Measurements from ENCODE around the gene EIF4H.

Gene EIF4H

DNA sequence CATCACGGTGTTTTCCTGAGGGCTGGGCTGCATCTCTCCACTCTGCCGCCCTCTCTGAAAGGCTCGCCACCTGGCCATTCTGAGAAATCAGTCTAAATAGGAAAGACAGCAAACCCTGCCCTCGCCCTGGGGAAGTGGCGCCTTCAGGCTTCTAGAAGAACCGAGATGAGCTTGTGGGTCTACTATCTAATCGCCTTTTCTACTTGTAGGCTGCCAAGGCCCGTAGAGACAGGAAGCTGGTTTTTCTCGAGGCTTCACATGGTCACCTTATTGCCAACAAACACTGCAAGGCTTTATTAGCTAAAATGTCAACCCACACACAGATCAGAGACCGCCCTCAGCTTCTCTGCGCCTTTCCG is 57.1 kb downstream of the EIF4H start:
- H3K27ac ChIP-seq: no peak overlapping the region
- TF ChIP-seq, protein P1, sequence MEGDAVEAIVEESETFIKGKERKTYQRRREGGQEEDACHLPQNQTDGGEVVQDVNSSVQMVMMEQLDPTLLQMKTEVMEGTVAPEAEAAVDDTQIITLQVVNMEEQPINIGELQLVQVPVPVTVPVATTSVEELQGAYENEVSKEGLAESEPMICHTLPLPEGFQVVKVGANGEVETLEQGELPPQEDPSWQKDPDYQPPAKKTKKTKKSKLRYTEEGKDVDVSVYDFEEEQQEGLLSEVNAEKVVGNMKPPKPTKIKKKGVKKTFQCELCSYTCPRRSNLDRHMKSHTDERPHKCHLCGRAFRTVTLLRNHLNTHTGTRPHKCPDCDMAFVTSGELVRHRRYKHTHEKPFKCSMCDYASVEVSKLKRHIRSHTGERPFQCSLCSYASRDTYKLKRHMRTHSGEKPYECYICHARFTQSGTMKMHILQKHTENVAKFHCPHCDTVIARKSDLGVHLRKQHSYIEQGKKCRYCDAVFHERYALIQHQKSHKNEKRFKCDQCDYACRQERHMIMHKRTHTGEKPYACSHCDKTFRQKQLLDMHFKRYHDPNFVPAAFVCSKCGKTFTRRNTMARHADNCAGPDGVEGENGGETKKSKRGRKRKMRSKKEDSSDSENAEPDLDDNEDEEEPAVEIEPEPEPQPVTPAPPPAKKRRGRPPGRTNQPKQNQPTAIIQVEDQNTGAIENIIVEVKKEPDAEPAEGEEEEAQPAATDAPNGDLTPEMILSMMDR (conservative IDR thresholded peaks at IDR 0.05): no peak

DNA sequence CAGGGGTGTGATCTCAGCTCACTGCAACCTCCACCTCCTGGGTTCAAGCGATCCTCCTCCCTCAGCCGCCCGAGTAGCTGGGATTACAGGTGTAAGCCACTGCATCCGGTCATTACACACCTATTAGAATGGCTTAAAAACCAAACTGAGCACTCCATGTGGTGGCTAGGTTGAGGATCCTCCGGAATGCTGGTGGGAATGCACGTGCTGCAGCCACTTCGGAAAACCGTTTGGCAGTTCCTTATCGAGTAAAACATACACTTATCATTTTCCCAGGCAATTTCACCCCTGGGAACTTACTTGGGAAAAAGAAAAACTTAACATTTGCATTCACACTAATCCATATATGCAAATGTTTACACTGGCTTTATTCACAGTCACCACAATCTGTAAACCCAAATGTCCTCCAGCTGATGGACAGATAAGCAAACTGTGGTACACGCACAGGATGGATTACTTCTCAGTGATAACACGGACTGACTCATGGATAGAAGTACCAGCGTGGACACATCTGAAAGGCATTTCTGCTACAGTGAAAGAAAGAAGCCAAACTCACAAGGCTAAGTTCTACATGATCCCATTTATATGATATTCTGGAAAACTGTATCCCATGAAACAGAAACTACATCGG is 59.6 kb downstream of the EIF4H start:
- TF ChIP-seq, protein P1 (conservative IDR thresholded peaks at IDR 0.05): no peak
- 0 out of 2 replicates have a peak overlapping the region, but pooled peaks have one; percentile 5 for H3K27ac ChIP-seq

DNA sequence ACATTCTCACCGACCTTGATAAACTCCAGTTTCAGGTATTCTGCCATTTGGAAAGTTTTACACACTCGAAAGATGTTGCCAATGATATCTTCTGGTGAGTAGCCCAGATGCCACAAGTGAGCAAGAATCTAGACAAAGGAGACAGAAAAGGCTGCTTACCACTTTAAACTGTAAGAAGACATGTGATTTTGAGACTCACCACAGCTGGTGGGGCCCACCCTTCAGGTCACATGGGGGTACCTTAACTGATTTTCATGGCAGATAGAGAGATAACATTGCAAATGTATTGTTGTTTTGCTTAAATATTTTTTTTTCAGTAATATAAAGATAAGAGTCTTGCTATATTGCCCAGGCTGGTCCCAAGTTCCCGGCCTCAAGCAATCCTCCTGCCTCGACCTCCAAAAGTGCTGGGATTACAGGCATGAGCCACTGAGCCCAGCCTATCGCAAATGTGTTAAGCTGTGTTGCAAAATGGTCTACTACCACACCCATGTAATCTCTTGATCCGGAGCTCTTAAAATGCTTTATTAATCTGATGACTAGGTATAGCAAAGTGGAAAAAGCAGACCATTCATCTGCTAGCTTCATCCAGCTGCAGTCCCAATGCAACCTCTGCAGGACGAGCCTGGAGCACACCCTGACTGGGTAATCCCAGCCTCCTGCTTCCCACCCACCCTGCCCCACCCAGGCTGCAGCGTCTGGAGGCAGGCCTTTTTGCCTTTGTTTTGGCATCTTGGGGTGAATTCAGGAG is 61.5 kb downstream of the EIF4H start:
- TF ChIP-seq, protein P1 (conservative IDR thresholded peaks at IDR 0.05): no peak
- H3K27ac ChIP-seq: no peak overlapping the region

DNA sequence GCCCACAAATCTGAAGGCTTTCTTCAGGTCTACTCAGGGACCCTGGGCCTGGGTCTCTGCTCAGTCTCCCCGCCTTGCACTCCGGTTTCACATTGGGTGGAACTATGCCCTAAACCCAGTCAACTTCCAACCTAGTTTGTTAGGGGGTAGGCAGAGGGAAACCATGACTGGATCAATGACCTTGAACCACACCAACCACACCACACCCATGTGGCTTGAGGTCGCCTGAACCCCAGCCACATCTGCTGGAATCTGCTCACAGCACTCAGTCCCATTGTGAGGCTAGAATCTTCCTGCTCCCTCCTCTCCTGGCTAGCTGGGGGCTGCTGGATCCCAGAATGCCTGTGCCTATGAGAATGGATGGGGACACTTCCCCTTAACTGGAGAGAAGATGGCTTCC is 62.1 kb downstream of the EIF4H start:
- no peak overlapping the region for H3K27ac ChIP-seq
- TF ChIP-seq, protein P1 (conservative IDR thresholded peaks at IDR 0.05): no peak

DNA sequence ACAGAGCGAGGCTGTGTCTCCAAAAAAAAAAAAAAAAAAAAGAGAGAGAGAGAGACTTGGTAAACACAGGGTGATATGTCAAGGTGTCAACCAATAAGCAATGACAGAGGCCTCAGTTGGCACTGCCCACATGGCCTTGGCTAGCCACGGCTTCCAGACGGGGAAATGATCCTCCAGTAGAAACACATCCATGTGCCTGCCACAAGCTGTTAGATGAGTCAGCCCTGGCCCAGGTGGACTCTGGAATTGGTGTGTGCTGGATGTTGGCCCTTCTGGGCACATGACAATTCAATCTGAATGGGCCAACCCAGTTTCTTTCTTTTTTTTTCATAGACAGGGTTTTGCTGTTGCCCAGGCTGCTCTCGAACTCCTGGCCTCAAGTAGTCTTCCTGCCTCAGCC is 66.3 kb downstream of the EIF4H start:
- no peak overlapping the region for H3K27ac ChIP-seq
- TF ChIP-seq, protein P1 (conservative IDR thresholded peaks at IDR 0.05): no peak

DNA sequence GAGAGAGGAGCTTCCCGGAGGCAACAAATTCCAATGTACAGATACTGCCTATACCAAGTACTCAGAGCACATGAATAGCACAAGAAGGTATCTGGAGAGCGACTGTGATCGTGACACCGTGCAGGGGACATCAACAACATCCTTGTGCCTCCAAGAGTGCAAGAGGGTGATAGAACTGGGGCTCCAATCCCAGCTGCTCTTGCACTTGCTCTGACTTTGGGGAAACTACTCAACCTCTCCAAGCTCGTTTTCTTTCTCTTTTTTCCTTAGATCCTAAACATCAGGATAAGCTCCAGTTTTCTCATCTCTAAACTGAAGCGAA is 67.9 kb downstream of the EIF4H start:
- H3K27ac ChIP-seq: no peak overlapping the region
- TF ChIP-seq, protein P1 (conservative IDR thresholded peaks at IDR 0.05): no peak

DNA sequence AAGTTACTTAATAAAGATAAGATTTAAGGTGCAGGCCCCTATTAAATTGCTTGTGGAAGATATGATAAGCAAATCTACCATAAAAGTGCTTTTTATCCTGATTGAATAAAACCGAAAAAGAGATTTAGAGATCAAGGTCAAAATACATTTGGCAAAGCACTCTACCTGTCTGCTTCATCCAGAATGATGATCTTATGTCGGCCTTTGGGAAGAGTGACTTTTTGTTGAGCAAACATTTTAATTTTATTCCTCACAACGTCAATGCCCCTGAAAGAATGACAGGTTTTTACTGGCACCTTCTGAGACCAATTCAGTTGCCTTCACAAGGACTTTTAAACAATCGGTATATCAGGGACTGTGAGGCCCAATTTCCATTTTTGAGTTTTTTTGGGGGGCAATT is 72.3 kb downstream of the EIF4H start:
- TF ChIP-seq, protein P1 (conservative IDR thresholded peaks at IDR 0.05): no peak
- H3K27ac ChIP-seq: peak overlapping the region; percentile 27

Data from VCaP (cell line).